Neural progenitor cell (in vitro differentiated cells): Measurements from ENCODE around the gene ZNF581.

Experiments
- EZH2 ChIP-seq: fragments of 200-600 bp; sonication (generic); IDR thresholded peaks from 2 replicates; pipeline ENCODE4 v1.6.1; 2017; ENCODE audit warnings: antibody characterized with exemption, mild to moderate bottlenecking, moderate library complexity
- EZH2phosphoT487 ChIP-seq: fragments of 200-600 bp; sonication (generic); IDR thresholded peaks from 2 replicates; pipeline ENCODE4 v1.6.1; 2017; ENCODE audit warnings: antibody characterized with exemption
- TF ChIP-seq, protein P1 (sequence below): fragments of 200-600 bp; sonication (generic); IDR thresholded peaks from 2 replicates; pipeline ENCODE4 v1.5.1; 2017; ENCODE audit warnings: antibody characterized with exemption, mild to moderate bottlenecking

DNA sequence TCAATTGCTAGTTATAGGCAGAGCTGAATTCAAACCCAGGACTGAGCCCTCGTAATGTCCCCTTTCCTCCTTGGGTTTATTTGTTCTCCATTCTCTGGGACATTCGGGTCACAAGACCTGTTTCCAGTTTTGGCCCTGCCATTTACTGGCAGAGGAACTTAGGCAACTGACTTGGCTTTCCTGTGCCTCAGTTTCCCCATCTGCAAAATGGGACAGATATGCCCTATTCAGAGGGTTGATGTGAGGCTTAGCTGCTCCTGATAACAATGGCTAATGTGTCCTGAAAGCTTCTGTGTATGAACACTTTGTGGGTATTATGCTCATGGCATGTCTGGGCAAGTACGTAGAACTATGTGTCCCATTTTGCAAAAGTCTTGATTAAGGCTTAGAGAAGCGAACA, 42.4 kb upstream of the ZNF581 start:
- TF ChIP-seq, protein P1, sequence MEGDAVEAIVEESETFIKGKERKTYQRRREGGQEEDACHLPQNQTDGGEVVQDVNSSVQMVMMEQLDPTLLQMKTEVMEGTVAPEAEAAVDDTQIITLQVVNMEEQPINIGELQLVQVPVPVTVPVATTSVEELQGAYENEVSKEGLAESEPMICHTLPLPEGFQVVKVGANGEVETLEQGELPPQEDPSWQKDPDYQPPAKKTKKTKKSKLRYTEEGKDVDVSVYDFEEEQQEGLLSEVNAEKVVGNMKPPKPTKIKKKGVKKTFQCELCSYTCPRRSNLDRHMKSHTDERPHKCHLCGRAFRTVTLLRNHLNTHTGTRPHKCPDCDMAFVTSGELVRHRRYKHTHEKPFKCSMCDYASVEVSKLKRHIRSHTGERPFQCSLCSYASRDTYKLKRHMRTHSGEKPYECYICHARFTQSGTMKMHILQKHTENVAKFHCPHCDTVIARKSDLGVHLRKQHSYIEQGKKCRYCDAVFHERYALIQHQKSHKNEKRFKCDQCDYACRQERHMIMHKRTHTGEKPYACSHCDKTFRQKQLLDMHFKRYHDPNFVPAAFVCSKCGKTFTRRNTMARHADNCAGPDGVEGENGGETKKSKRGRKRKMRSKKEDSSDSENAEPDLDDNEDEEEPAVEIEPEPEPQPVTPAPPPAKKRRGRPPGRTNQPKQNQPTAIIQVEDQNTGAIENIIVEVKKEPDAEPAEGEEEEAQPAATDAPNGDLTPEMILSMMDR: no peak
- TF ChIP-seq EZH2phosphoT487: no peak
- TF ChIP-seq EZH2: no peak
